ENCODE data around the gene EIF1B. TPM values are rescaled to one million over a fixed set of nuclear protein-coding genes. Genes with fewer than 3 reads are reported as not detected.

EIF1B gene
- total RNA-seq, 4 donors from 2014 or later, result 16.5 to 31.2 (median 21.0) TPM

DNA sequence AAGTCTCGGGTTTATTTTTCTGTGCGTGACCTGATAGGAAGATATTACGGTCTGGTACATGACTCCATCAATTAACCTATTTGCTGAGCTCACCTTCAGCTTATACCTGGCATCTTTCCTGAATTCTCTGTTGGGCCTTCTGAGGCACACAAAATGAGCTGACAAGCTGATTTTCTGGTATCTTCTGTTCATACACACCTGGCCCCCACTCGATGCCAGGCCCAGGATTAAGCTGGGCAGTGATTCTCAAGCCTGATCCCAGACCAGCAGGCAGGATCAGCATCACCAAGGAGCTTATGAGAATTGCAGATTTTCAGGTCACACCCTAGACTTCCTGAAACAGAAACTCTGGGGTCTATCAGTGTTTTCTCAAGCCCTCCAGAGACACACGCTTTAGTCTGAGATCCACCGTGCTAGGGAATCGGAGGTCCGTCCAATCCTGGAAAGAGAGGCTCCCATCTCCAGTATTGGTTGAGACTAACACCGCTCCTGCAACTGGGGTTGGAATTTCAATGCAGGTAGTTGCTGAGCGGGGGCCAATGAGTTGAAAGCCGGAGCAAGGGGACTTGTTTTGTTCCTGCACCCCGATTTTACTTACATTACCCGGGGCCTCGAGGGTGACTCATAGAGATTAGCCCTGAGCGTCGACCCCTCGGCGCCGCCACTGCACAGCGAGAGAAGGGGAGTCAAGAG is 636 bp upstream of the EIF1B start:
- H3K27ac ChIP-seq, result peak overlapping the region; percentile 93
- peaks cover 26% of the 10 kb centered on the region for H3K36me3 ChIP-seq
- 26% methylated on average over 17 of the region's 20 CpGs for WGBS
- H3K27me3 ChIP-seq, result no peaks in the 10 kb centered on the region
- DNase-seq (ENCODE audit: low spot score in 2 of 2), result no peak
- peaks cover 37% of the 10 kb centered on the region for H3K4me1 ChIP-seq
- H3K9me3 ChIP-seq, result no peaks in the 10 kb centered on the region
- peak overlapping the region; percentile 75 for H3K4me3 ChIP-seq
- no peak for TF ChIP-seq POLR2AphosphoS5 (IDR thresholded peaks at IDR 0.05)
- no peak for TF ChIP-seq EP300 (IDR thresholded peaks at IDR 0.05)
- no peak for TF ChIP-seq CTCF (IDR thresholded peaks at IDR 0.05)
- TF ChIP-seq POLR2A (IDR thresholded peaks at IDR 0.05), result no peak

GRCh38 chr3:40309925-40310695 is 603 bp downstream of the EIF1B start:
- no peaks in the 10 kb centered on the region for H3K27me3 ChIP-seq
- no peaks in the 10 kb centered on the region for H3K9me3 ChIP-seq
- TF ChIP-seq POLR2A (IDR thresholded peaks at IDR 0.05) (no peak), CTCF (IDR thresholded peaks at IDR 0.05) (no peak), POLR2AphosphoS5 (IDR thresholded peaks at IDR 0.05) (no peak), EP300 (IDR thresholded peaks at IDR 0.05) (no peak)
- DNase-seq (ENCODE audit: low spot score in 2 of 2), result peak; percentile 80 to 82
- H3K4me3 ChIP-seq, result peak overlapping the region; percentile 75
- peaks cover 44% of the 10 kb centered on the region for H3K4me1 ChIP-seq
- peak overlapping the region; percentile 93 for H3K27ac ChIP-seq
- 0% methylated on average over 37 of the region's 49 CpGs for WGBS
- peaks cover 26% of the 10 kb centered on the region for H3K36me3 ChIP-seq

GRCh38 chr3:40310705-40311104 is 1.2 kb downstream of the EIF1B start:
- Histone ChIP-seq H3K4me1 (peaks cover 44% of the 10 kb centered on the region), H3K4me3 (peak overlapping the region; percentile 75), H3K27ac (peak overlapping the region; percentile 93), H3K9me3 (no peaks in the 10 kb centered on the region), H3K27me3 (no peaks in the 10 kb centered on the region), H3K36me3 (peaks cover 26% of the 10 kb centered on the region)
- DNase-seq (ENCODE audit: low spot score in 2 of 2), result no peak
- TF ChIP-seq EP300 (IDR thresholded peaks at IDR 0.05), result no peak
- TF ChIP-seq POLR2AphosphoS5 (IDR thresholded peaks at IDR 0.05), result no peak
- no peak for TF ChIP-seq POLR2A (IDR thresholded peaks at IDR 0.05)
- no peak for TF ChIP-seq CTCF (IDR thresholded peaks at IDR 0.05)
- 13% methylated on average over 6 of the region's 6 CpGs for WGBS

GRCh38 chr3:40312661-40313226 is 3.2 kb downstream of the EIF1B start:
- WGBS, result 70% methylated on average over 2 of the region's 2 CpGs
- no peaks in the 10 kb centered on the region for H3K9me3 ChIP-seq
- H3K4me3 ChIP-seq, result no peak overlapping the region
- peaks cover 26% of the 10 kb centered on the region for H3K36me3 ChIP-seq
- H3K27me3 ChIP-seq, result no peaks in the 10 kb centered on the region
- TF ChIP-seq POLR2A (IDR thresholded peaks at IDR 0.05), result no peak
- TF ChIP-seq POLR2AphosphoS5 (IDR thresholded peaks at IDR 0.05), result no peak
- TF ChIP-seq CTCF (IDR thresholded peaks at IDR 0.05), result no peak
- TF ChIP-seq EP300 (IDR thresholded peaks at IDR 0.05), result no peak
- peaks cover 44% of the 10 kb centered on the region for H3K4me1 ChIP-seq
- no peak for DNase-seq (ENCODE audit: low spot score in 2 of 2)
- no peak overlapping the region for H3K27ac ChIP-seq
